Spleen (tissue), 11 donors: ENCODE data around the gene FRYL. TPM values are rescaled to one million over a fixed set of nuclear protein-coding genes. Genes with fewer than 3 reads are reported as not detected.

Experiments
- DNase-seq: peaks from one replicate; pipeline ENCODE4 v3.0.0-alpha.2; 2020
- H3K27ac ChIP-seq, 8 donors: fragments of 200-600 bp; sonication (generic) in 7 of 8; 1 replicate in 4 of 8; 2 replicates in 4 of 8; pipeline versions ENCODE4 v1.5.0 to v1.8.0; 2016 to 2021; ENCODE audit warnings: inconsistent platforms in 4 of 8, mild to moderate bottlenecking in 4 of 8, moderate library complexity in 1 of 8
- H3K27me3 ChIP-seq, 7 donors: fragments of 200-600 bp; sonication (generic) in 6 of 7; replicated peaks in 1 of 7; 1 replicate in 4 of 7; 2 replicates in 3 of 7; pipeline versions ENCODE4 v1.5.0 to v1.8.0; 2016 to 2021; ENCODE audit warnings: inconsistent platforms in 3 of 7, mild to moderate bottlenecking in 1 of 7
- H3K36me3 ChIP-seq, 6 donors: fragments of 200-600 bp; sonication (generic) in 5 of 6; 1 replicate in 4 of 6; 2 replicates in 2 of 6; pipeline versions ENCODE4 v1.5.0 to v1.8.0; 2016 to 2021; ENCODE audit warnings: inconsistent platforms in 2 of 6
- H3K4me1 ChIP-seq, 6 donors: fragments of 200-600 bp; sonication (generic) in 5 of 6; 1 replicate in 3 of 6; 2 replicates in 3 of 6; pipeline versions ENCODE4 v1.5.0 to v1.8.0; 2016 to 2021; ENCODE audit warnings: inconsistent platforms in 3 of 6
- H3K4me3 ChIP-seq, 8 donors: fragments of 200-600 bp; sonication (generic) in 7 of 8; 1 replicate in 4 of 8; 2 replicates in 4 of 8; pipeline versions ENCODE4 v1.5.0 to v1.8.0; 2016 to 2021; ENCODE audit warnings: inconsistent platforms in 4 of 8, mild to moderate bottlenecking in 4 of 8, moderate library complexity in 2 of 8
- H3K9me3 ChIP-seq, 8 donors: fragments of 200-600 bp; sonication (generic) in 7 of 8; 1 replicate in 4 of 8; 2 replicates in 4 of 8; pipeline versions ENCODE4 v1.5.0 to v1.8.0; 2016 to 2021; ENCODE audit warnings: inconsistent platforms in 4 of 8
- POLR2A ChIP-seq, 3 donors: fragments of 450-650 bp; IDR thresholded peaks; one replicate each; pipeline ENCODE4 v1.5.1; 2017; ENCODE audit warnings: antibody characterized with exemption in 3 of 3, mild to moderate bottlenecking in 1 of 3
- POLR2AphosphoS5 ChIP-seq, 3 donors: sonication (generic); formaldehyde crosslinking; IDR thresholded peaks; one replicate each; pipeline ENCODE4 v1.5.1; 2017; ENCODE audit warnings: antibody characterized with exemption in 3 of 3
- WGBS, 5 donors: extraction: QIAGEN DNeasy Blood & Tissue Kit in 3 of 5; methylation state at CpG; one replicate each; pipeline versions ENCODE4 v1.1.5 to v1.1.7; 2013 to 2018; 5-methylcytosine and 5-hydroxymethylcytosine counted together
- intact Hi-C: fragments of 100-400 bp; cut with DNase I; formaldehyde crosslinking; loops from one replicate; pipeline ENCODE4 v1.15.0; 2023; ENCODE audit warnings: low total_unique reads
- polyA plus RNA-seq, 3 donors: library from polyadenylated mRNA; stranded (reverse); fragments of 200-250 nt; gene quantifications; one replicate each; pipeline ENCODE4 v1.2.1, GENCODE V29; 2013
- total RNA-seq, 7 donors: library from RNA; depleted of rRNA in 3 of 7; stranded (reverse); fragments of >200 nt in 3 of 7; fragmentation: NEBNext Ultra II Directional in 4 of 7; extraction: Animal tissue kit (Norgen Biotek cat#: 25700) in 4 of 7; gene quantifications; one replicate each; pipeline versions ENCODE4 v1.1.0 to v1.2.1, GENCODE V29; 2016 to 2021
- TF ChIP-seq, protein P1 (sequence below), 11 experiments: fragments of 200-600 bp in 7 of 11; fragments of 450-650 bp in 4 of 11; sonication (generic) in 4 of 11; IDR thresholded peaks in 8 of 11; conservative IDR thresholded peaks in 3 of 11; 1 replicate in 7 of 11; 2 replicates in 4 of 11; pipeline versions ENCODE4 v1.4.0 to v1.8.0; 2016 to 2021; ENCODE audit warnings: antibody characterized with exemption in 11 of 11, inconsistent platforms in 4 of 11, mild to moderate bottlenecking in 1 of 11
- donor health status: healthy with polysubstance abuse.
- donor health status: DM: no; HTN: no; CAD: no; lungs with moderate emphysema.
- donor health status: DM: no; HTN: no; CAD: no.
- donor health status: Bipolar disorder and iron deficiency.
- donor health status: healthy.
- donor health status: DM: no; HTN: no; CAD: no.
- donor health status: DM: yes; HTN: yes; CAD: no.

FRYL gene
- total and polyA plus RNA-seq, 10 donors, result 14.2 to 118 (median 94.9) TPM

DNA sequence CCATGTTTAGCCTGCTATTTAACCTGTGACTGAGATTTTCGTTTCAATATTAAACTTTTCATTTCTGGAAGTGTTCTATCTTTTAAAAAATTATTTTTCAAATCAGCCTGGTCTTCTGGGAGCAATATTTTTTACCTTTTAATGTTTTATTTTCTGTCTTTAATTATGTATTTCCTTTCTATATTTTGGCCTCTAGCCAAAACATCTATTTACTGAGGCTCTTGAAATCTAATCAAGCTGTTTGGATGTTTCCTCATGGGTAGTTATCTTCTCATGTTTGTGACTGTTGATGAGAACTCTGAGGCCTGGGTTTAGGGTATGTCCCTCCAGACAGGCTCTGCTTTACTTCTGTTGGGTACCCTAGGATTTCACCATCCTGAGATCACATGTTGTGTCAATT lies 307.3 kb downstream of the FRYL start:
- H3K27ac ChIP-seq, result no peak overlapping the region
- intact Hi-C loops, result no loop called here
- H3K9me3 ChIP-seq, result no peaks in the 10 kb centered on the region
- 73 to 89% (median 78%) methylated on average over 1 of the region's 1 CpG for WGBS, 5 donors
- TF ChIP-seq POLR2AphosphoS5 (IDR thresholded peaks at IDR 0.05) (no peak), POLR2A (IDR thresholded peaks at IDR 0.05) (no peak)
- TF ChIP-seq, protein P1, sequence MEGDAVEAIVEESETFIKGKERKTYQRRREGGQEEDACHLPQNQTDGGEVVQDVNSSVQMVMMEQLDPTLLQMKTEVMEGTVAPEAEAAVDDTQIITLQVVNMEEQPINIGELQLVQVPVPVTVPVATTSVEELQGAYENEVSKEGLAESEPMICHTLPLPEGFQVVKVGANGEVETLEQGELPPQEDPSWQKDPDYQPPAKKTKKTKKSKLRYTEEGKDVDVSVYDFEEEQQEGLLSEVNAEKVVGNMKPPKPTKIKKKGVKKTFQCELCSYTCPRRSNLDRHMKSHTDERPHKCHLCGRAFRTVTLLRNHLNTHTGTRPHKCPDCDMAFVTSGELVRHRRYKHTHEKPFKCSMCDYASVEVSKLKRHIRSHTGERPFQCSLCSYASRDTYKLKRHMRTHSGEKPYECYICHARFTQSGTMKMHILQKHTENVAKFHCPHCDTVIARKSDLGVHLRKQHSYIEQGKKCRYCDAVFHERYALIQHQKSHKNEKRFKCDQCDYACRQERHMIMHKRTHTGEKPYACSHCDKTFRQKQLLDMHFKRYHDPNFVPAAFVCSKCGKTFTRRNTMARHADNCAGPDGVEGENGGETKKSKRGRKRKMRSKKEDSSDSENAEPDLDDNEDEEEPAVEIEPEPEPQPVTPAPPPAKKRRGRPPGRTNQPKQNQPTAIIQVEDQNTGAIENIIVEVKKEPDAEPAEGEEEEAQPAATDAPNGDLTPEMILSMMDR (IDR thresholded peaks at IDR 0.05 in 8 of 11, conservative IDR thresholded peaks at IDR 0.05 in 3 of 11), result no peak
- H3K27me3 ChIP-seq, result no peaks in the 10 kb centered on the region
- H3K4me3 ChIP-seq, result no peak overlapping the region
- H3K36me3 ChIP-seq, result no peaks in the 10 kb centered on the region
- DNase-seq, result no peak
- H3K4me1 ChIP-seq, result no peaks in the 10 kb centered on the region

DNA sequence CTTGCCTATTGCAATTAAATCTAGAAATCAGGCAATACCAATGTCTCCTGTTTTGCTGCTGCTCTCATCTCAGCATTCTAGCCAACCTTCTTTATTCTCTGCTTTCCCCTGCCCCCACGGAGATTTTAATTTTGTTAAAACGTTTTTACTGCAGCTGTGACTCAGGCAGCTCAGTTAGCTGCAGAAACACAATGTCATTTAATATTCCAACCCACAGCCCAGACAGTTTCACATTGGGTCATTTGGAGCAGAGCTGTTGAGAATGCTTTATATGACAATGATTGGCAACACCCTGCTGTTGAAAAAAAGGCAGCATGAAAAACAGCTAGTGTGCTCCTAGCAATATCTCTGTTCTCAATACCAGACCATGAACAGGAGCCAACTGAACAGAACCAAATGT lies 309.5 kb downstream of the FRYL start:
- Histone ChIP-seq H3K27me3 (no peaks in the 10 kb centered on the region), H3K27ac (no peak overlapping the region), H3K4me3 (no peak overlapping the region), H3K4me1 (peaks cover 0 to 4% (median 0%) of the 10 kb centered on the region in 6 donors), H3K9me3 (no peaks in the 10 kb centered on the region), H3K36me3 (no peaks in the 10 kb centered on the region)
- TF ChIP-seq POLR2A (IDR thresholded peaks at IDR 0.05) (no peak), POLR2AphosphoS5 (IDR thresholded peaks at IDR 0.05) (no peak)
- TF ChIP-seq, protein P1 (IDR thresholded peaks at IDR 0.05 in 8 of 11, conservative IDR thresholded peaks at IDR 0.05 in 3 of 11), result no peak
- DNase-seq, result no peak
- WGBS, 5 donors, result 21 to 70% (median 53%) methylated on average over 2 of the region's 2 CpGs
- intact Hi-C loops, result no loop called here

DNA sequence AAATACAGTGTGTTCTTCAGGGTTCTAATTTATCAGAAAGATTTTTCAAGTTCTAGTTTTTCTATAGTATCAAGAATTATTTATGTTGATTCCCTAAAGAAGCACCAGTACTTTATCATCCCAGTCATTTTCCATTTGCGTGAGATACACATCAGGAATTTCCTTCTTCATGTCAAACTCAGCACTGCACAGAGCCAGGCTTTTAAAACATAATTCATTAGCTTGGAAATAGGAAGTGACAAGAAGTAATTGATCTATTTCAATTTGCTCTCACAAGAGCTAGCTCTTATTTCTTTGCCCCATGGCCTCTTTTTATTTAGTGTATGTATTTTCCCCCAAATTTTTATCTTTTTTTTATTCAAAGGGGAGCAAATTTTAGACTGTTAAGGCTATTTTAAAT lies 309.9 kb downstream of the FRYL start:
- peaks cover 0 to 4% (median 0%) of the 10 kb centered on the region in 6 donors for H3K4me1 ChIP-seq
- no peaks in the 10 kb centered on the region for H3K9me3 ChIP-seq
- no peak overlapping the region for H3K27ac ChIP-seq
- H3K36me3 ChIP-seq, result no peaks in the 10 kb centered on the region
- TF ChIP-seq POLR2A (IDR thresholded peaks at IDR 0.05), result no peak
- TF ChIP-seq, protein P1 (IDR thresholded peaks at IDR 0.05 in 8 of 11, conservative IDR thresholded peaks at IDR 0.05 in 3 of 11), result no peak
- TF ChIP-seq POLR2AphosphoS5 (IDR thresholded peaks at IDR 0.05), result no peak
- no peak for DNase-seq
- H3K4me3 ChIP-seq, result no peak overlapping the region
- 57 to 87% (median 69%) methylated on average over 1 of the region's 1 CpG for WGBS, 5 donors
- intact Hi-C loops, result no loop called here
- no peaks in the 10 kb centered on the region for H3K27me3 ChIP-seq

- 68 to 82% (median 71%) methylated on average over 4 to 5 of the region's 5 CpGs for WGBS, 5 donors
- peaks cover 0 to 4% (median 0%) of the 10 kb centered on the region in 6 donors for H3K4me1 ChIP-seq
- H3K27me3 ChIP-seq, result no peaks in the 10 kb centered on the region
- no peak for DNase-seq
- H3K9me3 ChIP-seq, result peaks cover 0 to 8% (median 2%) of the 10 kb centered on the region in 8 donors
- TF ChIP-seq POLR2AphosphoS5 (IDR thresholded peaks at IDR 0.05) (no peak), POLR2A (IDR thresholded peaks at IDR 0.05) (no peak)
- TF ChIP-seq, protein P1 (IDR thresholded peaks at IDR 0.05 in 8 of 11, conservative IDR thresholded peaks at IDR 0.05 in 3 of 11), result no peak
- H3K36me3 ChIP-seq, result no peaks in the 10 kb centered on the region
- H3K4me3 ChIP-seq, result no peak overlapping the region
- intact Hi-C loops, result no loop called here
- H3K27ac ChIP-seq, result no peak overlapping the region
These were observed 312.2 kb downstream of the FRYL start for GRCh38 chr4:48467891-48468290.
